ENCODE measurements around the gene RAB3A. TPM values are rescaled to one million over a fixed set of nuclear protein-coding genes. Genes with fewer than 3 reads are reported as not detected.
"Not testable (repeated sequence)": the region's sequence is repeated elsewhere in the genome, so short reads cannot be mapped to it uniquely, and the experiment has no call there.

Gene RAB3A
- total RNA-seq, 1 experiment from 2014 or later, result 2.5 TPM

DNA sequence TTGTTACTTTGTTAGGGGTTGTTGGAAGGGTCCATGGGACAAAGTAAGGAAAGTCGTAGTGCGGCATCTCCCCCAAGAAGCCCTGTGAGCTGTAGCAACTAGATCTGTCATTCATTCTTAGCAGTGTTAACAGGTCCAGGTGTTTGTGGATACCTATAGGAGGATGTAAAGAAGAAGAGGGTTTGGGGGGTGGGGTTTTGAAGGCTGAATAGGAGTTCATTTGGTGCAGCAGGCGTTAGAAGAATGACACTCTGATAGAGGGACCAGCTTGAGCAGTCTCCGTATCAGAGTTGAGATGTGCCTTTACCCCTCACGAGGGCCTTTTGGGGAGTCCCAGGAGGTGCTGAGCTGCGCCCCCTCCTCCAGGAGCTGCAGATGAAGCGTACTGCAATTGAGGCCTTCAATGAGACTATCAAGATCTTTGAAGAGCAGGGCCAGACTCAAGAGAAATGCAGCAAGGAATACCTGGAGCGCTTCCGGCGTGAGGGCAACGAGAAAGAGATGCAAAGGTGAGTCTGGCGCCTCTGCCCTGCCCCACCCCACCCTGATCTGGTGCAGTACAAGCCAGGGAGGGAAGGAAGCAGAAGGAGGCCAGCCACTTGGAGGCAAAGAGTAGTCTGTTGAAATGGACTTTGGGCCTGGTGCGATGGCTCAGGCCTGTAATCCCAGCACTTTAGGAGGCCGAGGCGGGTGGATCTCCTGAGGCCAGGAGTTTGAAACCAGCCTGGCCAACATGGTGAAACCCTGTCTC, 37.9 kb downstream of the RAB3A start:
- Histone ChIP-seq H3K9me3 (ENCODE audit: low read length) (no peaks in the 10 kb centered on the region), H3K4me2 (ENCODE audit: low read depth, low read length, poor library complexity, severe bottlenecking) (no peak overlapping the region), H3K4me1 (ENCODE audit: low read length) (peaks cover 30% of the 10 kb centered on the region), H3K9me2 (replicated peaks; ENCODE audit: insufficient read depth, low read length) (no peaks in the 10 kb centered on the region), H2AFZ (ENCODE audit: low read length) (no peak overlapping the region), H3K79me2 (ENCODE audit: low read length) (no peaks in the 10 kb centered on the region), H3K36me3 (ENCODE audit: insufficient read depth, low read length) (peaks cover 15% of the 10 kb centered on the region; the same call in 1 of the 2 replicates), H3K9ac (ENCODE audit: low read length) (no peak overlapping the region), H4K20me1 (ENCODE audit: insufficient read depth, low read depth, low read length) (no peaks in the 10 kb centered on the region), H3K27me3 (ENCODE audit: low read length) (no peaks in the 10 kb centered on the region), H3K27ac (ENCODE audit: low read length) (no peak overlapping the region), H3K4me3 (ENCODE audit: low read length) (no peak overlapping the region)
- DNase-seq, result no peak

DNA sequence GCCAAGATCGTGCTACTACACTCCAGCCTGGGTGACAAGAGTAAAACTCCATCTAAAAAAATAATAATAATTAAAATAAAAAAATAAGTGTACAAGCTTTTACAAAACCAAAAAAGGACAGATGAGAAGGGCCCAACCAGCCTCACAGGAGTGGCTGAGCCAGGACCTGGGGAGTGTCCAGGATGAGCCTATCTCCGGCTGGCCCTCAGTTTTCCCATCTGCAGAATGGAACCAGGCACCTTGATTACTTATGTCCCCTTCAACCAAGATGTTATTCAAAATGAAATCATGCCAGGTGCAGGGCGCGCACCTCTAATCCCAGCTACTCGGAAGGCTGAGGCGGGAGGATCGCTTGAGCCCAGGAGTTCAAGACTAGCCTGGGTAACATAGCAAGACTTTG, 39.8 kb downstream of the RAB3A start:
- Histone ChIP-seq H3K9ac (ENCODE audit: low read length) (no peak overlapping the region), H4K20me1 (ENCODE audit: insufficient read depth, low read depth, low read length) (no peaks in the 10 kb centered on the region), H3K4me3 (ENCODE audit: low read length) (no peak overlapping the region), H3K4me2 (ENCODE audit: low read depth, low read length, poor library complexity, severe bottlenecking) (no peak overlapping the region), H3K79me2 (ENCODE audit: low read length) (no peaks in the 10 kb centered on the region; the same call in 1 of the 2 replicates), H3K9me3 (ENCODE audit: low read length) (no peaks in the 10 kb centered on the region), H3K27me3 (ENCODE audit: low read length) (no peaks in the 10 kb centered on the region), H3K36me3 (ENCODE audit: insufficient read depth, low read length) (peaks cover 15% of the 10 kb centered on the region; the same call in 1 of the 2 replicates), H3K27ac (ENCODE audit: low read length) (no peak overlapping the region), H3K4me1 (ENCODE audit: low read length) (peaks cover 21% of the 10 kb centered on the region), H3K9me2 (replicated peaks; ENCODE audit: insufficient read depth, low read length) (no peaks in the 10 kb centered on the region), H2AFZ (ENCODE audit: low read length) (no peak overlapping the region)
- no peak for DNase-seq

GRCh38 chr19:18161636-18162002, 42.2 kb downstream of the RAB3A start:
- Histone ChIP-seq H4K20me1 (ENCODE audit: insufficient read depth, low read depth, low read length) (no peaks in the 10 kb centered on the region), H3K27ac (ENCODE audit: low read length) (no peak overlapping the region), H3K9ac (ENCODE audit: low read length) (peak overlapping the region; percentile 13; the same call in 1 of the 2 replicates), H3K4me3 (ENCODE audit: low read length) (no peak overlapping the region), H3K27me3 (ENCODE audit: low read length) (no peaks in the 10 kb centered on the region), H3K36me3 (ENCODE audit: insufficient read depth, low read length) (peaks cover 8% of the 10 kb centered on the region; the same call in 1 of the 2 replicates), H3K9me3 (ENCODE audit: low read length) (no peaks in the 10 kb centered on the region), H3K4me1 (ENCODE audit: low read length) (peaks cover 22% of the 10 kb centered on the region), H3K79me2 (ENCODE audit: low read length) (peaks cover 4% of the 10 kb centered on the region; the same call in 1 of the 2 replicates), H2AFZ (ENCODE audit: low read length) (no peak overlapping the region), H3K4me2 (ENCODE audit: low read depth, low read length, poor library complexity, severe bottlenecking) (no peak overlapping the region), H3K9me2 (replicated peaks; ENCODE audit: insufficient read depth, low read length) (no peaks in the 10 kb centered on the region)
- DNase-seq, result no peak

DNA sequence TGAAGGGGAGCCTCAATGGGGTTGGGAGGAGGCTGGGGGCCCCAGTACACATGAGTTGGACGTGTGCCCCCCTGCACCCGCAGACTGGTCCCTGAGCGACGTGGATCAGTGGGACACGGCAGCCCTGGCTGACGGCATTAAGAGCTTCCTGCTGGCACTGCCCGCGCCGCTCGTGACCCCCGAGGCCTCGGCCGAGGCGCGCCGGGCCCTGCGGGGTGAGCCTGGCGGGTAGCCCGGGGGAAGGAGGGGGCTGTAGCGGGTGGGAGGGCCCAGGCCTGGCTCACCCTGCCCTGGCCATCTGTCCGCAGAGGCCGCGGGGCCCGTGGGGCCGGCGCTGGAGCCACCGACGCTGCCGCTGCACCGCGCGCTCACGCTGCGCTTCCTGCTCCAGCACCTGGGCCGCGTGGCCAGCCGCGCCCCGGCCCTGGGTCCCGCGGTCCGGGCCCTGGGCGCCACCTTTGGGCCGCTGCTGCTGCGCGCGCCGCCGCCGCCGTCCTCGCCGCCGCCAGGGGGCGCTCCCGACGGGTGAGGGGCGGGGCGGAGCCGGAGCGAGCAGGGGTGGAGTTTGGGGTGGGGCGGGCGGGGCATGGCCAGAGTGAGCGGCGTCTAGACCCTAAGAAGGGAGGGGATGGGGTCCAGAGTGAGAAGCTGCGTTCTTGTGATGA, 42.7 kb downstream of the RAB3A start:
- no peaks in the 10 kb centered on the region for H3K9me2 ChIP-seq (replicated peaks; ENCODE audit: insufficient read depth, low read length)
- peaks cover 4% of the 10 kb centered on the region; the same call in 1 of the 2 replicates for H3K79me2 ChIP-seq (ENCODE audit: low read length)
- no peaks in the 10 kb centered on the region for H3K9me3 ChIP-seq (ENCODE audit: low read length)
- H3K27me3 ChIP-seq (ENCODE audit: low read length), result no peaks in the 10 kb centered on the region
- H3K4me2 ChIP-seq (ENCODE audit: low read depth, low read length, poor library complexity, severe bottlenecking), result peak overlapping the region; percentile 84
- no peaks in the 10 kb centered on the region for H4K20me1 ChIP-seq (ENCODE audit: insufficient read depth, low read depth, low read length)
- H3K27ac ChIP-seq (ENCODE audit: low read length), result no peak overlapping the region
- peak; percentile 94 for DNase-seq
- peaks cover 22% of the 10 kb centered on the region for H3K4me1 ChIP-seq (ENCODE audit: low read length)
- peaks cover 8% of the 10 kb centered on the region; the same call in 1 of the 2 replicates for H3K36me3 ChIP-seq (ENCODE audit: insufficient read depth, low read length)
- H3K4me3 ChIP-seq (ENCODE audit: low read length), result peak overlapping the region; percentile 77
- H2AFZ ChIP-seq (ENCODE audit: low read length), result peak overlapping the region; percentile 71; the same call in 1 of the 2 replicates
- H3K9ac ChIP-seq (ENCODE audit: low read length), result peak overlapping the region; percentile 83

DNA sequence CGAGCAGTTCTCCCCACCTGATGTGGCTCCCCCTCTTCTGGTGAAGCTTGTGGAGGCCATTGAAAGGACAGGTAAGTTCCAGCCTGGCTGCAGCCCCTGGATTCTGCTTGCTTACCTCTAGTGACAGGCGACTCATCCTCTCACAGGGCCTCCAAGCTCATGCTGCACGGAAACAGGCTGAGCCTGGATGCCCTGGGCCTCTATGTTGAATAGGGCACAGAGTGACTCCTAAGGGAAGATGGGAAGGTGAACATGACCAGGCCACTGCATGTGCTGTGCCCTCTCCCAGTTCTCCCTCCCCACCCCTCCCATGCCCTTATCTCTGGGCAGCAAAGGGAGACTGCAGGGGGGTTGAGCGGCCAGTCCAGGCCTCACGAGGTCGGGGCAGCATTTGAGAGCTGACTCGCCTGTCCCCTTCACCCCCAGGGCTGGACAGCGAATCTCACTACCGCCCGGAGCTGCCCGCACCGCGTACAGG, 43.3 kb downstream of the RAB3A start:
- Histone ChIP-seq H3K9me3 (ENCODE audit: low read length) (no peaks in the 10 kb centered on the region), H3K4me2 (ENCODE audit: low read depth, low read length, poor library complexity, severe bottlenecking) (peak overlapping the region; percentile 84), H3K4me1 (ENCODE audit: low read length) (peaks cover 22% of the 10 kb centered on the region), H3K4me3 (ENCODE audit: low read length) (peak overlapping the region; percentile 77), H2AFZ (ENCODE audit: low read length) (peak overlapping the region; percentile 71; the same call in 1 of the 2 replicates), H3K27ac (ENCODE audit: low read length) (no peak overlapping the region), H3K27me3 (ENCODE audit: low read length) (no peaks in the 10 kb centered on the region), H3K79me2 (ENCODE audit: low read length) (peaks cover 5% of the 10 kb centered on the region), H4K20me1 (ENCODE audit: insufficient read depth, low read depth, low read length) (no peaks in the 10 kb centered on the region), H3K9ac (ENCODE audit: low read length) (peak overlapping the region; percentile 83), H3K9me2 (replicated peaks; ENCODE audit: insufficient read depth, low read length) (no peaks in the 10 kb centered on the region), H3K36me3 (ENCODE audit: insufficient read depth, low read length) (peaks cover 8% of the 10 kb centered on the region; the same call in 1 of the 2 replicates)
- no peak for DNase-seq

DNA sequence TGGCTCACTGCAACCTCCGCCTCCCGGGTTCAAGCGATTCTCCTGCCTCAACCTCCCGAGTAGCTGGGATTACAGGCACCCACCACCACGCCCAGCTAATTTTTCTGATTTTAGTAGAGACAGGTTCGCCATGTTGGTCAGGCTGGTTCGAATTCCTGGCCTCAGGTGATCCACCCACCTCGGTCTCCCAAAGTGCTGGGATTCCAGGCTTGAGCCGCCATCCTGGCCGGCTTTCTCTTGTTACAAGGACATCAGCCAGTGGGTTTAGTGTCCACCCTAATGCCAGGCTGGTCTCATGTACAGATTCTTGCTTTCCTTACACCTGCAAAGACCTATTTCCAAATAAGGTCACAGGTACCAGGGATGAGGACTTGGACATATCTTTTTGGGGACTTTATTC, 44.0 kb downstream of the RAB3A start:
- Histone ChIP-seq H3K9me2 (replicated peaks; ENCODE audit: insufficient read depth, low read length) (no peaks in the 10 kb centered on the region), H3K9ac (ENCODE audit: low read length) (no peak overlapping the region), H3K27me3 (ENCODE audit: low read length) (no peaks in the 10 kb centered on the region), H4K20me1 (ENCODE audit: insufficient read depth, low read depth, low read length) (no peaks in the 10 kb centered on the region), H2AFZ (ENCODE audit: low read length) (no peak overlapping the region), H3K4me3 (ENCODE audit: low read length) (no peak overlapping the region), H3K4me1 (ENCODE audit: low read length) (peaks cover 22% of the 10 kb centered on the region), H3K4me2 (ENCODE audit: low read depth, low read length, poor library complexity, severe bottlenecking) (no peak overlapping the region), H3K27ac (ENCODE audit: low read length) (no peak overlapping the region), H3K79me2 (ENCODE audit: low read length) (peaks cover 10% of the 10 kb centered on the region), H3K9me3 (ENCODE audit: low read length) (no peaks in the 10 kb centered on the region), H3K36me3 (ENCODE audit: insufficient read depth, low read length) (peaks cover 8% of the 10 kb centered on the region; the same call in 1 of the 2 replicates)
- no peak for DNase-seq

GRCh38 chr19:18159059-18159616, 44.7 kb downstream of the RAB3A start:
- H3K9ac ChIP-seq (ENCODE audit: low read length); H4K20me1 ChIP-seq (ENCODE audit: insufficient read depth, low read depth, low read length); H2AFZ ChIP-seq (ENCODE audit: low read length); H3K27ac ChIP-seq (ENCODE audit: low read length); DNase-seq; H3K36me3 ChIP-seq (ENCODE audit: insufficient read depth, low read length); H3K9me2 ChIP-seq (replicated peaks; ENCODE audit: insufficient read depth, low read length); H3K27me3 ChIP-seq (ENCODE audit: low read length); H3K4me2 ChIP-seq (ENCODE audit: low read depth, low read length, poor library complexity, severe bottlenecking); H3K4me3 ChIP-seq (ENCODE audit: low read length); H3K9me3 ChIP-seq (ENCODE audit: low read length): not testable (repeated sequence)
- peaks cover 15% of the 10 kb centered on the region for H3K79me2 ChIP-seq (ENCODE audit: low read length)
- peaks cover 27% of the 10 kb centered on the region for H3K4me1 ChIP-seq (ENCODE audit: low read length)

DNA sequence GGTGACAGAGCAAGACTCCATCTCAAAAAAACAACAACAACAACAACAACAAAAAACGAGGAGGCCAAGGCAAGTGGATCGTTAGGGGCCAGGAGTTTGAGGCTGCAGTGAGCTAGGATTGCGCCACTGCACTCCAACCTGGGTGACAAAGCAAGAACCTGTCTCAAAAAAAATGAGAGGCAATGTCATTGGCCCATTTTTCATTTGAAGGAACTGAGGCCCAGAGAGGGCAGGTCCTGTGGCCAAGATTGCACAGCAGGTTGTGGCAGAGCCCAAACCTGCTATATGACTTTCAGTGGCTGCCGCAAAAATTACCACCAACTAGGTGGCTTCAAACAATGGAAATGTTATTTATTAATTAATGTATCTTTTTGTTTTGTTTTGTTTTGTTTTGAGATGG, 45.4 kb downstream of the RAB3A start:
- Histone ChIP-seq H3K79me2 (ENCODE audit: low read length) (peaks cover 22% of the 10 kb centered on the region), H3K36me3 (ENCODE audit: insufficient read depth, low read length) (peaks cover 8% of the 10 kb centered on the region; the same call in 1 of the 2 replicates), H4K20me1 (ENCODE audit: insufficient read depth, low read depth, low read length) (no peaks in the 10 kb centered on the region), H3K9ac (ENCODE audit: low read length) (no peak overlapping the region), H2AFZ (ENCODE audit: low read length) (no peak overlapping the region), H3K27ac (ENCODE audit: low read length) (no peak overlapping the region), H3K4me2 (ENCODE audit: low read depth, low read length, poor library complexity, severe bottlenecking) (no peak overlapping the region), H3K4me1 (ENCODE audit: low read length) (peaks cover 31% of the 10 kb centered on the region), H3K4me3 (ENCODE audit: low read length) (no peak overlapping the region), H3K9me3 (ENCODE audit: low read length) (no peaks in the 10 kb centered on the region), H3K9me2 (replicated peaks; ENCODE audit: insufficient read depth, low read length) (no peaks in the 10 kb centered on the region), H3K27me3 (ENCODE audit: low read length) (no peaks in the 10 kb centered on the region)
- DNase-seq, result no peak
